HepG2 (cell line): ENCODE data around the gene RITA1. TPM values are rescaled to one million over a fixed set of nuclear protein-coding genes. Genes with fewer than 3 reads are reported as not detected.

Experiments used
- ARNT ChIP-seq: fragments of 450-650 bp; IDR thresholded peaks from 2 replicates; pipeline ENCODE4 v1.6.1; 2017
- CCAR2 ChIP-seq: fragments of 200-400 bp; formaldehyde crosslinking; optimal IDR thresholded peaks from 2 replicates; pipeline ENCODE3; 2018; ENCODE audit warnings: low read depth, mild to moderate bottlenecking, low read length, moderate library complexity
- KLF11 ChIP-seq: IDR thresholded peaks from 2 replicates; pipeline ENCODE4 v1.6.1; 2016; ENCODE audit warnings: missing compliant biosample characterization
- PCBP2 ChIP-seq: fragments of 200-400 bp; formaldehyde crosslinking; optimal IDR thresholded peaks from 2 replicates; pipeline ENCODE3; 2018; ENCODE audit warnings: low read length, low read depth; ENCODE audit not compliant: poor library complexity, severe bottlenecking
- RFX5 ChIP-seq: IDR thresholded peaks from 2 replicates; pipeline ENCODE4 v1.6.1; 2011; ENCODE audit warnings: low read depth, low read length, improper control_type of control experiment
- SRSF1 ChIP-seq: fragments of 200-400 bp; formaldehyde crosslinking; optimal IDR thresholded peaks from 2 replicates; pipeline ENCODE3; 2017; ENCODE audit warnings: mild to moderate bottlenecking, low read depth, low read length, moderate library complexity
- TCF7 ChIP-seq: sonication (generic); IDR thresholded peaks from 2 replicates; pipeline ENCODE4 v1.6.1; 2016; ENCODE audit warnings: antibody characterized with exemption, low read depth
- TSC22D2 ChIP-seq: sonication (generic); formaldehyde crosslinking; IDR thresholded peaks from 2 replicates; pipeline ENCODE4 v1.5.1; 2020; ENCODE audit warnings: missing genetic modification reagents, mild to moderate bottlenecking, borderline replicate concordance
- ZNF10 ChIP-seq: sonication (generic); formaldehyde crosslinking; IDR thresholded peaks from 2 replicates; pipeline ENCODE4 v1.4.0; 2020; ENCODE audit warnings: mild to moderate bottlenecking, low read depth, missing genetic modification reagents, borderline replicate concordance
- ZNF30 ChIP-seq: sonication (generic); formaldehyde crosslinking; IDR thresholded peaks from 2 replicates; pipeline ENCODE4 v1.5.0; 2020; ENCODE audit warnings: mild to moderate bottlenecking, missing genetic modification reagents
- ZNF432 ChIP-seq: sonication (generic); formaldehyde crosslinking; IDR thresholded peaks from 2 replicates; pipeline ENCODE4 v1.5.0; 2020; ENCODE audit warnings: missing genetic modification reagents, mild to moderate bottlenecking, borderline replicate concordance
- ZNF773 ChIP-seq: sonication (generic); formaldehyde crosslinking; IDR thresholded peaks from 2 replicates; pipeline ENCODE4 v1.4.0; 2020; ENCODE audit warnings: missing genetic modification reagents, borderline replicate concordance
- polyA plus RNA-seq, 8 experiments: library from polyadenylated mRNA; depleted of rRNA in 3 of 8; stranded (reverse) in 7 of 8; unstranded in 1 of 8; fragments of >200 nt; fragmentation: Illumina TruSeq in 4 of 8; extraction: Trizol in 4 of 8; gene quantifications; 2 replicates each; pipeline versions ENCODE4 v1.2.1 to v1.2.3, GENCODE V29; 2011 to 2016; ENCODE audit warnings: low read depth in 4 of 8, missing spikeins in 1 of 8, mixed read lengths in 1 of 8; ENCODE audit not compliant: insufficient read depth in 1 of 8
- total RNA-seq, 5 experiments: library from RNA; depleted of rRNA; stranded (reverse); fragments of >200 nt; fragmentation: Illumina TruSeq; extraction: Trizol; gene quantifications; 2 replicates each; pipeline ENCODE4 v1.2.3, GENCODE V29; 2016; ENCODE audit warnings: low read depth in 1 of 5
- TF ChIP-seq, protein P1 (sequence below): IDR thresholded peaks from 2 replicates; pipeline ENCODE4 v1.6.1; 2018; ENCODE audit warnings: missing genetic modification reagents, mild to moderate bottlenecking, missing compliant biosample characterization
- TF ChIP-seq, protein P2 (sequence below): IDR thresholded peaks from 2 replicates; pipeline ENCODE4 v1.6.1; 2016; ENCODE audit warnings: low read depth, borderline replicate concordance
- TF ChIP-seq, protein P3 (sequence below): sonication (generic); formaldehyde crosslinking; IDR thresholded peaks from 2 replicates; pipeline ENCODE4 v1.8.0; 2022; ENCODE audit warnings: mild to moderate bottlenecking, missing genetic modification reagents; ENCODE audit not compliant: insufficient replicate concordance
- TF ChIP-seq, protein P4 (sequence below), 2 experiments: sonication (generic) in 1 of 2; formaldehyde crosslinking in 1 of 2; IDR thresholded peaks; 2 replicates each; pipeline versions ENCODE4 v1.4.0 to v1.6.1; 2016 to 2020; ENCODE audit warnings: borderline replicate concordance in 1 of 2, low read depth in 1 of 2, mild to moderate bottlenecking in 1 of 2, missing genetic modification reagents in 1 of 2
- TF ChIP-seq, protein P5 (sequence below): sonication (generic); formaldehyde crosslinking; IDR thresholded peaks from 2 replicates; pipeline ENCODE4 v1.8.1; 2023; ENCODE audit warnings: missing genetic modification reagents, mild to moderate bottlenecking, borderline replicate concordance
- TF ChIP-seq, protein P6 (sequence below): sonication (generic); formaldehyde crosslinking; IDR thresholded peaks from 2 replicates; pipeline ENCODE4 v1.9.0; 2021; ENCODE audit warnings: missing genetic modification reagents, borderline replicate concordance

The RITA1 gene
- total and polyA plus RNA-seq, 2 of the 13 experiments (the other 11 are each of a cell fraction or from before 2014, with no cell fraction given) = 12.4 to 28.9 TPM

DNA sequence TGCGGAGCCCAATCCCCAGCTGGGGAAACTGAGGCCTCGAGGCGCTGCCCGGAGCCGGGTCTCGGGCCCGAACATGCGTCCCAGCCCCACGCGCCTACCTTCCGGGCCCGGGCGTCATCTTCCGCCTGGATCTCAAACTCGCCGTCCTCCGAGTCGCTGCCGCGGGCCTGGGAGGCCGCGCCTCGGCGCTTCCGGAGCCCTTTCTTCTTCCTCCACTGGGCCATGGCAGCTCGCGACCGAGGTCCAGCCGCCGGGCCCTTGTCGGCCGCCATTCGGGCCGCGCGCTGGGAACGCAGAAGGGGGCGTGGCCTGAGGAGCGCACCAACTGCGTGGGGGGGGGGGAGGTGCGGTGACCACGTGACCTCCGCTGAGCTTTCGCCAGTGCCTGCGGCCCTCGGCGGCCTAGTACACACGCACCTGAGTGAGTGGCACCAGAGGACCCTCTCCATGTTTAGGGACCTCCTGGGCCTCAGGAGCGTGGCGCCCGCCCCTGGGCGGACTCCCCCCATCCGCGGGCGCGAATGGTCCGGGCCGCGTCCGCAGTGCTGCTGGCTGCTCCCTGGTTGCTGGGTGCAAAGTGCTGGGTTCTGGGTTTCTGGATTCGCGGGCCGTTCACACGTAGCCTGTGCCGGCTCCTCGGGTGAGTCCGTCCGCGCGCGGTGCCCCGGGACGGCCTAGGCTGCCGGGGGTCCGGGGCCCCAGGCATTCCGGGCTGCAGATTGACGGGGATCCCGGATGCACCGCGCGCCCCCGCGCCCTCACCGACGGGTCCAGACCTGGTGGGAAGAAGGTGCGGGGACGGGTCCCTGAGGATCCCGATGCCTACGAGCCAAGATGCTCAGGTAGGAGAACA is at the start of gene RITA1, which contains the start of gene DDX54 (continued):
- TF ChIP-seq, protein P1, sequence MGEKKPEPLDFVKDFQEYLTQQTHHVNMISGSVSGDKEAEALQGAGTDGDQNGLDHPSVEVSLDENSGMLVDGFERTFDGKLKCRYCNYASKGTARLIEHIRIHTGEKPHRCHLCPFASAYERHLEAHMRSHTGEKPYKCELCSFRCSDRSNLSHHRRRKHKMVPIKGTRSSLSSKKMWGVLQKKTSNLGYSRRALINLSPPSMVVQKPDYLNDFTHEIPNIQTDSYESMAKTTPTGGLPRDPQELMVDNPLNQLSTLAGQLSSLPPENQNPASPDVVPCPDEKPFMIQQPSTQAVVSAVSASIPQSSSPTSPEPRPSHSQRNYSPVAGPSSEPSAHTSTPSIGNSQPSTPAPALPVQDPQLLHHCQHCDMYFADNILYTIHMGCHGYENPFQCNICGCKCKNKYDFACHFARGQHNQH (CRISPR knock-in tag) = peak; percentile 73
- TF ChIP-seq PCBP2 (no peak), TCF7 (no peak), ZNF30 (peak; percentile 92; the same call in 1 of the 2 replicates), ARNT (no peak), TSC22D2 (CRISPR knock-in tag) (no peak), ZNF10 (CRISPR knock-in tag) (no peak), CCAR2 (no peak), RFX5 (no peak), SRSF1 (no peak), ZNF432 (CRISPR knock-in tag) (0 out of 2 replicates have a peak, but pooled peaks have one; percentile 7), ZNF773 (no peak), KLF11 (CRISPR knock-in tag) (no peak)
- TF ChIP-seq, protein P2, sequence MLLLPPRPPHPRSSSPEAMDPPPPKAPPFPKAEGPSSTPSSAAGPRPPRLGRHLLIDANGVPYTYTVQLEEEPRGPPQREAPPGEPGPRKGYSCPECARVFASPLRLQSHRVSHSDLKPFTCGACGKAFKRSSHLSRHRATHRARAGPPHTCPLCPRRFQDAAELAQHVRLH (CRISPR knock-in tag) = peak; percentile 65
- TF ChIP-seq, protein P3, sequence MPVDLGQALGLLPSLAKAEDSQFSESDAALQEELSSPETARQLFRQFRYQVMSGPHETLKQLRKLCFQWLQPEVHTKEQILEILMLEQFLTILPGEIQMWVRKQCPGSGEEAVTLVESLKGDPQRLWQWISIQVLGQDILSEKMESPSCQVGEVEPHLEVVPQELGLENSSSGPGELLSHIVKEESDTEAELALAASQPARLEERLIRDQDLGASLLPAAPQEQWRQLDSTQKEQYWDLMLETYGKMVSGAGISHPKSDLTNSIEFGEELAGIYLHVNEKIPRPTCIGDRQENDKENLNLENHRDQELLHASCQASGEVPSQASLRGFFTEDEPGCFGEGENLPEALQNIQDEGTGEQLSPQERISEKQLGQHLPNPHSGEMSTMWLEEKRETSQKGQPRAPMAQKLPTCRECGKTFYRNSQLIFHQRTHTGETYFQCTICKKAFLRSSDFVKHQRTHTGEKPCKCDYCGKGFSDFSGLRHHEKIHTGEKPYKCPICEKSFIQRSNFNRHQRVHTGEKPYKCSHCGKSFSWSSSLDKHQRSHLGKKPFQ (CRISPR knock-in tag) = peak; percentile 30
- TF ChIP-seq, protein P4, sequence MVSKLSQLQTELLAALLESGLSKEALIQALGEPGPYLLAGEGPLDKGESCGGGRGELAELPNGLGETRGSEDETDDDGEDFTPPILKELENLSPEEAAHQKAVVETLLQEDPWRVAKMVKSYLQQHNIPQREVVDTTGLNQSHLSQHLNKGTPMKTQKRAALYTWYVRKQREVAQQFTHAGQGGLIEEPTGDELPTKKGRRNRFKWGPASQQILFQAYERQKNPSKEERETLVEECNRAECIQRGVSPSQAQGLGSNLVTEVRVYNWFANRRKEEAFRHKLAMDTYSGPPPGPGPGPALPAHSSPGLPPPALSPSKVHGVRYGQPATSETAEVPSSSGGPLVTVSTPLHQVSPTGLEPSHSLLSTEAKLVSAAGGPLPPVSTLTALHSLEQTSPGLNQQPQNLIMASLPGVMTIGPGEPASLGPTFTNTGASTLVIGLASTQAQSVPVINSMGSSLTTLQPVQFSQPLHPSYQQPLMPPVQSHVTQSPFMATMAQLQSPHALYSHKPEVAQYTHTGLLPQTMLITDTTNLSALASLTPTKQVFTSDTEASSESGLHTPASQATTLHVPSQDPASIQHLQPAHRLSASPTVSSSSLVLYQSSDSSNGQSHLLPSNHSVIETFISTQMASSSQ (IDR thresholded peaks at IDR 0.05; ENCODE audit: low read depth) = no peak
- TF ChIP-seq, protein P4 (CRISPR knock-in tag; IDR thresholded peaks at IDR 0.05; ENCODE audit: borderline replicate concordance) = no peak
- TF ChIP-seq, protein P5, sequence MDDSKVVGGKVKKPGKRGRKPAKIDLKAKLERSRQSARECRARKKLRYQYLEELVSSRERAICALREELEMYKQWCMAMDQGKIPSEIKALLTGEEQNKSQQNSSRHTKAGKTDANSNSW (CRISPR knock-in tag) = peak; percentile 27; the same call in 1 of the 2 replicates
- TF ChIP-seq, protein P6, sequence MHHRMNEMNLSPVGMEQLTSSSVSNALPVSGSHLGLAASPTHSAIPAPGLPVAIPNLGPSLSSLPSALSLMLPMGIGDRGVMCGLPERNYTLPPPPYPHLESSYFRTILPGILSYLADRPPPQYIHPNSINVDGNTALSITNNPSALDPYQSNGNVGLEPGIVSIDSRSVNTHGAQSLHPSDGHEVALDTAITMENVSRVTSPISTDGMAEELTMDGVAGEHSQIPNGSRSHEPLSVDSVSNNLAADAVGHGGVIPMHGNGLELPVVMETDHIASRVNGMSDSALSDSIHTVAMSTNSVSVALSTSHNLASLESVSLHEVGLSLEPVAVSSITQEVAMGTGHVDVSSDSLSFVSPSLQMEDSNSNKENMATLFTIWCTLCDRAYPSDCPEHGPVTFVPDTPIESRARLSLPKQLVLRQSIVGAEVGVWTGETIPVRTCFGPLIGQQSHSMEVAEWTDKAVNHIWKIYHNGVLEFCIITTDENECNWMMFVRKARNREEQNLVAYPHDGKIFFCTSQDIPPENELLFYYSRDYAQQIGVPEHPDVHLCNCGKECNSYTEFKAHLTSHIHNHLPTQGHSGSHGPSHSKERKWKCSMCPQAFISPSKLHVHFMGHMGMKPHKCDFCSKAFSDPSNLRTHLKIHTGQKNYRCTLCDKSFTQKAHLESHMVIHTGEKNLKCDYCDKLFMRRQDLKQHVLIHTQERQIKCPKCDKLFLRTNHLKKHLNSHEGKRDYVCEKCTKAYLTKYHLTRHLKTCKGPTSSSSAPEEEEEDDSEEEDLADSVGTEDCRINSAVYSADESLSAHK = no peak
